GM15510 (cell line): ENCODE measurements around the gene CHST15.

Source experiments
- POLR2A ChIP-seq: IDR thresholded peaks from 3 replicates; pipeline ENCODE4 v1.6.1; 2011; ENCODE audit warnings: borderline replicate concordance; ENCODE audit not compliant: insufficient read length; ENCODE audit errors: extremely low read depth

The CHST15 gene, protein sequence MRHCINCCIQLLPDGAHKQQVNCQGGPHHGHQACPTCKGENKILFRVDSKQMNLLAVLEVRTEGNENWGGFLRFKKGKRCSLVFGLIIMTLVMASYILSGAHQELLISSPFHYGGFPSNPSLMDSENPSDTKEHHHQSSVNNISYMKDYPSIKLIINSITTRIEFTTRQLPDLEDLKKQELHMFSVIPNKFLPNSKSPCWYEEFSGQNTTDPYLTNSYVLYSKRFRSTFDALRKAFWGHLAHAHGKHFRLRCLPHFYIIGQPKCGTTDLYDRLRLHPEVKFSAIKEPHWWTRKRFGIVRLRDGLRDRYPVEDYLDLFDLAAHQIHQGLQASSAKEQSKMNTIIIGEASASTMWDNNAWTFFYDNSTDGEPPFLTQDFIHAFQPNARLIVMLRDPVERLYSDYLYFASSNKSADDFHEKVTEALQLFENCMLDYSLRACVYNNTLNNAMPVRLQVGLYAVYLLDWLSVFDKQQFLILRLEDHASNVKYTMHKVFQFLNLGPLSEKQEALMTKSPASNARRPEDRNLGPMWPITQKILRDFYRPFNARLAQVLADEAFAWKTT

DNA sequence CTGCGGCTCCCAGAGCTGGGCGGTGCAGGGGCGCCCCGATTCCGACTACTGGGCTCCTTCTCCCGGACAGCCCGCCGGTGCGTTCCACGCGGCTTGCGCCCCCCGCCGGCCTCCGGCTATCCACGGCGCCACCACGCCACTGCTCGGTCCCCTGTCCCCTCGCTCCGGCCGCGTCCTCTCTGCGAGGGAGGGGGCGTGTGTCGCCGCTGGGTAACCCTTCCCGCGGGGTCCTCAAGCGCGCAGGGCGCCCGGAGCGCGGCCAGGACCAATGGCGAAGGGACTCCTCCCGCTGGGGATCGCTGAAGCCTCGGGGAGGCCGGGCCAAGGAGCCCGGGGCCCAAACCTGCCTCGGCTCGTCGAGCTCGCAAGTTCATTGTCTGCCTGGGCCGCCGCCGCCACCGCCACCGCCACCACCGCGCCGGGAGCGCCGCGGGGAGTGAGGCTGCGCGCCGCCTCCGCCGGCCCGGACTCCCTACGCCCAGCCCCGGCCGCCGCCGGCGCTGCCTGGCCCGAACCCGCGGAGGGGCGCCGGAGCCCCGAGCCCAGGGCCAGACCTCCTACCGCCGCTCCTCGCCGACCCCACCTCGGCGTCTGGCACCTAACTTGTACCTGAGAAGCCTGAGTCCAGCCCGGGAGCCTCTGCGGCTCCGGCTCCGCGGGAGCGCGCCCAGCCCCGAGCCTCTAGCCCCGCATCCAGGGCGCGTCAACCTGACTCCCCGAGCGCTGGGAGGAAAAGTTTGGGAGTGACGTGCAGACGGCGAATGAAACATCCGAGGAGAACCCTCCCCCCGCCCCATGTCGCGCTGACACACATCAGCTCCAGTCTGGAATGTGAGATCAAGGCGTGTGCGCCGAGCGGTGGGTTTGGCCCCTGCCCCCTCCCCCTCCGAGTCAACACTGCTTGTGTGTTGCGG, at the start of gene CHST15:
CHST15 (minus strand) TSS at position 739 of the 914 bp plus-strand sequence. CDS start 47,386 bp downstream, outside the sequence.
- TF ChIP-seq POLR2A = no peak

DNA sequence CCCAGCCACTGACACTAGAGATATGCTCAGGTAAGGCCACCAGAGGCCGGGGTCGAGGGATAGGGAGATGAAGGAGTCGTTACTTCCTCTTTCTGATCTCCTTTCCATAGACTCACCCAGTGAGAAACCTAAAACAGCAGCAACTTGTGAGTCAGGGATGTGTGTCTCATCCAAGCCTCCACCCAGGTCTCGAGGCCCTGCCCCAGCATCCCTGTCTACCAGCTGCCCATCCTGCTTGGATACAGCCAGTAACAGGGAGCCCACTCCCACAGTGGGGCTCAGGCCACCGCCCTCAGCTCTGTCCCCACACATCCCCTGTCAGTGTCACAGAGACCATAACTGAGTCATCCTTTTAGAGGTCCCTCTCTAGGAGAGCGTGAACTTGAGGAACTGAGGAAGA, 49.6 kb upstream of the CHST15 start:
- no peak for TF ChIP-seq POLR2A

DNA sequence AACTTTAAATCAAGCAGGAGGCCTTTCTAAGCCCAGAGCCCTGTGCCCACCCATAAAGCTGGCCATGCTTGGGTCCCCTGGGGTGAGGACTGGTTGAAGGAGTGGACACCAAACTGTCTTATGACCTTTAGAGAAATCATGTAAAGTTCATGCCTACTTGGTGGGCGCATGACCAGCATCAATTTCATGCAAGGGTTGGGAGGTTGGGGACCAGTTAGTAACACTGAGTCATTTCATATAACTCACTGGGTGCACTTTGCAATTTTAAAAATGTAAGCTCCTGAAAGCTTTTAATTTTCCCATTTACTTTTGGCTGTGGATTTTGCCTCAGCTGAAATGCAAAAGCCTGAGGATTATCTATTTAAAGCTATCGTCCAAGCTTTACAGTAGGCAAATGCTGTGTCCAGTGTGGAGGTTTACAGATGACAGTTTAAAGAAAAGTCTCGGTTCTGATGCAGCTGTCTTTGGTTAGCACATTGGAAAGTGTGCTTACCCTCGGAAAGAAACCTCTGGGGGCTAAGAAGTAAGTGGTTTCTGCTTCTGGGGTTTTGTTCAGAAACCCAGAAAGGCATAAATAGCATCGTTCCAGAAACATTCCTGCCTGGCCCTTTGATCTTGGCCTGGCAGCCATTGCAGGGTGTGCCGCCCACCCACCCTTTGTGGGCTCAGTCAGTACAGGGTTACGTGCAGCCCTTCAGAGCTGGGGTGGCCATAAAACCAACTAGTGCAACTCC, 48.8 kb upstream of the CHST15 start:
- TF ChIP-seq POLR2A = no peak

DNA sequence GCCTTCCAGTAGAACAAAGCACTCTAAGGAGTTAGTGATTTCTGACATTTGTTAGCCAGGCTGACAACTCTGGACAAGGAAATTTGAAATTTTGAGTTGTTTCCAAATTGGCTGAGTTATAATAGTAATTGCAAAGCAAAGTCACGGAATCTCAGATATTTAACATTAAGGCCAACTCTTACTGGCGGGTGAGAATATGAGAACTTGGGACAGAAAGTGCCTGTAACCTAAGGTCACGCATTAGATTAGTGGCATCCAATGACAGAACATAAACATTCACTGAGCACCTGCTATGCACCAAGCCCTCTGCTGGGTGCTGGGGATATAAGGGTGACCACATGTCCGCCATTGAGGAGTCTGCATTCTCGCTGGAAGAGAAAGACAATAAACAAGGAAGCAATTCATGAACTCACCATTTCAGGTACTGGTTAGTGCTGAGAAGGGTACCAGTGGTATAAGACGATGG, 45.5 kb upstream of the CHST15 start:
- no peak for TF ChIP-seq POLR2A

DNA sequence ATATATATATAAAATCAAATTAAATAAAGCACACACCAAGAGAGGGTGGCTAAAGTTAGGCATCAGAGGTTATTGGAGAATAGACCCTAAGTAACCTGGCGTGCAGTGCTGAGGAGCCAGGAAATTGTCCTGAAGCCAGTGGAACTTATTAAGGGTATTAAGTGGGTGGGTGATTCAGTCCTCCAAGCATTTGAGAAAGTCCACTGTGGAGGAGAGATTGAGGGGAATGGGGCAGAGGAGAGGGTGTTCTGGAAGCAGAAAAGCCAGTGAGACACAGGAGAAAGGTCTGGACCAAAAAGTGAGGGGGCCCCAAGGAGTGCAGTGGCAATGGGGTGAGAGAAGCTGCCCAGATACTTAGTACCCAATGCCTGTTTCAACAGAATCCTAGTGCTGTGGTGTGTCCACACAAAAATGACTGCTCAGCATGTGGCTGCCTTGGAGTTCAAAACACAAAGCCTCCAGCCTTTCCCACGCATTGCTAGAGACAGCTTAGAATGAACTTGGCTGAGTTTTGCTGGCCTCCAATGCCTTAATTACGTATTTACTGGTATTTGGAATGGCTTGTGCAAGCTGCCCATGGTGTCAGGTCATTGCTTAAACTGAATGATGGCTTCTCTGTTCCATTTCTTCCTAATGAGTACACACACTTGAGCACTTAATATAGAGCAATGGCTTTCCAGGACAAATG, 44.9 kb upstream of the CHST15 start:
- no peak for TF ChIP-seq POLR2A

DNA sequence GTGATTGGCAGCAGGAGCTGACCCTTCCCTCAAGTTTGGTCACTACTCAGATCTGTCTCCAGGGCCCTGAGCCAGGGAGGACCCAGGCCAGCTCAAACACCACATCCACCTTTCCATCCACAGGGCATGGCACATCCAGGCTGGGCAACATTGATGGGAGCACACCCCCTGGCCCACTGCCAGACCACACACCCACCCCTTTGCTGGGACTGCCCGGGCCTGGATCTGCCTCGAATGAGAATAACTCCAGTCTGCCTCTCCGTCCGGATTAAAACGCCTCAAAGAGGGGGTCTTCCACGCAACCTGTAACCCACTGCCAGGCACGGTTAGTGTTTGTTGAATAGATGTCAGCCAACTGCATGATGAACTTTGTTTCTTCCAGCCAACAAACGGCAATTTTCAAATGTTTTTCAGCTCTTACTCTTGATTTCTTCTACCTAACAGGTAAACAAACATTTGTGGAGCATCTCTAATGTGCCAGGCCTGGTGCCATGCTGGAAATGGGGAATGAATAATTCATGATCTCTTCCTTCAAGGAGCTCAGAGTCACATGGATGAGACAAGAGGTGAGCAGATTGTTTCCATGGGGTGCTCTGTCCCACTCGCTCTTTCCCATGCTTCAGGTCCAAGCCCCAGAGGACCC, 41.0 kb upstream of the CHST15 start:
- no peak for TF ChIP-seq POLR2A

DNA sequence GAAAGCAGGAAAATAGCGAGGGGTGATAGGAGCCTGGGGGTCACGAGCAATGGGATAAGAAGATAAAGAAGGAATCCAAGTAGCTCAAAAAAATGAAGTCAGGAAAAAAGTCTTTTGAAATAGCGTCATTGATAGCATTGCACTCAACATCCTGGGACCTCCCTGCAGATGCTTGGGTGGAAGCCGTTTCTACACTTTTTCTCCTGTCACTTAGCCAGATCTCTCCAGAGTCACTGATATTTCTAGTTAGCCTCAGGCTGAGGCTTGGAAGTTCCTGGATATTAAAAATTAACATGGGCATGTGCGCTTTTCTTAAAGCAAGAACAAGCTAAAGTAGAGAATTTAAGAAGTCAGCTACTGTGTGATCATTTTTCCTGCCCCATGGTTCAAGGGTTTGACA, 39.5 kb upstream of the CHST15 start:
- no peak for TF ChIP-seq POLR2A

DNA sequence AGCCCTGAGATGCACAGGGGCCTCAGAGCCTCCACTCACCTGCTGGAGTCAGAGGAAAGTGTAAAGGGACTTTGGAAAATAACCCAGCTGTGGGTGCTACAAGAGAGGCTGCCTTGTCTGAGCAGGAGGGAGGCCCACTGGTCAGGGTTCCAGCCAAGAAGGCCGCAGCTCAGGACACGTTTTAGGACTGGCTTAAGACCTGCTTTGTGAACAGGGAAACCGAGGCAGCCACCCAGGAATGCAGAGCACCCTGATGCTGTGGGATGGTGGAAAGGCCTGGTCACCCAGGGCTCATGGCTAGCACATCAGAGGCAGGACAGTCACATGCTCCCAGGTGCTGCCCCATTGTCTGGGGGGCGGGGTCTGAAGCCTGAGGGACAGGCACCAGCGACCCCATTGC, 38.9 kb upstream of the CHST15 start:
- no peak for TF ChIP-seq POLR2A

DNA sequence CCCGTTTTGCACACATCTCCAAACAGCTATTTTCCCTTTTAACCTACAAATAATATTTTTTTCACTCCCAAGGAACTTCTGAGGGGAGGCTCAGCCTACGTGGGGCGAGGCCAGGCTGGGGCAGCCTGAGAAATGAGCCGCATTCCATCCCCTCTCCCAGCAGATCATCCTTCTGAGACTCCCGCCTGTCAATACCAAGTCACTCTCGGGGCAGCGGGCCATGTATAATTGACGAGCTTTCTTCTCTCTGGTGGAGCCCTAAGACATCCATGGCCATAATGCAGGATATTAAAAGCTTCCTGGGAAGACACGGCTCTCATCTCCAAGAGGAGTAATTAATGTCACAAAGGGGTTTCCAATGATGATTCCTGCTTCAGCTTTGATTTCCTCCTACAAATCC, 37.8 kb upstream of the CHST15 start:
- TF ChIP-seq POLR2A = no peak

DNA sequence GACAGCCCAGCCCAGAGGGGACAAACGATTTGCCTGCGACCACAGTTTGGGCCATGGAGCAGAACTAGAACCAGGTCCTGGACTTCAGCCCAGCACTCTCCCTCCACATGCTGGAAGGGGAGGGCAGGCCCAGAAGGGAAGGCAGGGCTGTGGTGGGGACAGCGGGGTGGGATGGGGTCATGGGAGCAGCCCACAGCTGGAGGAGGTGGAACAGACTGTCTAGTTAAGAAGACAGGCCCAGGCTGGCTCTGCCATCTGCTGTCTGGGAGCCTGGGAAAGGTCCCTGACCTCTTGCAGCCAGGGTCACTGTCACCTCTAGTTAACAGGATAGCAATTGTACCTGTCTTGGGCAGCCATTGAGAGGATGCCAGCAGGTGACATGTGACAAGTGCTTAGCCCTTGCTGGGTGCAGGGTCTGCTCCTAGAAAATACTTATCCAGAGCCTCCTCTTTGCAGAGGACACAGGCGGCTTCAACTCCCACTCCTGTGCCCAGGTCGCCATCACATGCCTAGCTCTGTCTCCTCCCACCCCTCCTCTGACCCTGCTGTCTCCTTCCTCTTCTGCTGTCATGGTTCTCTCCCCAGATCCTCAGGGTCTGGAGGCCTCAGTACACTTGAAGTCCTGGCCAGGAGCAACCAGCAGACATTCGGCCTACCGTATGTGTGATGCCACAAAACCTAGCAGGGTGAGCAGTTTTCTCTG, 37.0 kb upstream of the CHST15 start:
- TF ChIP-seq POLR2A = no peak

DNA sequence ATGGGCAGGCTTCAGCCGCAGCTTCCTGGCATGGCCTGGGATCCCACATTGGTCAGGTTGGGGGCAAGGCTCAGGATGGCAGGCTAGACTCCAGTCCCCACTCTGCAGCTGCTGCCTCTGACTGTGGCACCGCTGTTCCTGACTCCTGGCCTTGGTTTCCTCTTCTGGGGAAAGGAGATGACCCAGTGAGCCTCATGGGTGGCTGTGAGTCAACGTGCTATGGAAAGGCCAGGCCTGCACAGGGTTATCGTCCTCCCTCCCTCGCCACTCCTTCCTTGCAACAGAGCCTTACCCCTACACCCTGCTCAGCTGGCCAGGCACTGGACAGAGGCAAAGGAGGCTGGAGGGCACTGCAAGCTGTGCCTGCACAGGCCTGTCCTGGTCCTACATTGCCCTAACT, 36.1 kb upstream of the CHST15 start:
- no peak for TF ChIP-seq POLR2A

DNA sequence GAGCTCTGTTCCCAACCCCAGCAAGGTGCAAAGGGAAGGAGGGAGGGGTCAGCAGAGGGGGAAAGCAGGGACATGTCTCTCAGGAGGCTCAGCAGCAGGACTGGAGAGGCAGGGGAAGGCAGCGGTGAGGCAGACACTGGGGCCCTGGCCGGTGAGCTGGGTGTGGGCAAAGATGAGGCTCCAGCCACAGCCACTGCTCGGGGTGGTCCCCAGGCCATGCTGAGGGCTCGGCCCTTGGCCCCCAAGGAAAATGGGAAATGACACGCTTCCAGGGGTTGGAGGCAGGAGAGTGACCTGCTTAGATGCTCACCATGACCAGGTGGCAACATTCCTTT, 35.4 kb upstream of the CHST15 start:
- no peak for TF ChIP-seq POLR2A
